SIG-M5 treated with dmso at 0.1 percent for 504 hours (cell line): Measurements from ENCODE around the gene FHIT.
"Not testable (repeated sequence)": the region's sequence is repeated elsewhere in the genome, so short reads cannot be mapped to it uniquely, and the experiment has no call there.

Source experiments
- DNase-seq: peaks from one replicate; lab custom pipeline; 2025; ENCODE audit not compliant: unreplicated experiment; lab: John Stamatoyannopoulos, UW

Gene FHIT

DNA sequence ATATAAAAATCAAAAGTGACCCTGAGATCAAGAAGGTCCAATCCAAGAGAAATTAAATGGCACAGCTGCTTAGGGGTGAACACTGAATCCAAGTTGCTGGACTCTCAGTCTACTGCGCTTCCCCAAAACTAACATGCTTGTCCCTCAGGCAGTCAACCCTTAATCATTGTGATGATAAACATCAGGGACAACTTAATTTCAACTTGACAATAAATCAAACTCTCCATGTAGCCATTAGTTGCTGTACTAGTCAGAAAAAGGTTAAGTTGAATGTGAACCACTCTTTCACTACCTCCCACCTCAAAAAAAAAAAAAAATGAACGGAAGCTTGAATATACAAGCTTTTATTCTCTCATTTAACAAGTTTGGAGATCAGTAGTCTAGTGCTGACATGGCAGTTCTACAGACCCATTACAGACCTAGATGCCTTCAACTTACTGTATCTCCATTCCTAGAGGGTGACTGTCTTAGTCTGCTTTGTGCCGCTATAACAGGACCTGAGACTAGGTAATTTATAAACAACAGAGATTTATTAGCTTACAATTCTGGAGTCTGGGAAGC lies 185.7 kb downstream of the FHIT start:
- no peak for DNase-seq

DNA sequence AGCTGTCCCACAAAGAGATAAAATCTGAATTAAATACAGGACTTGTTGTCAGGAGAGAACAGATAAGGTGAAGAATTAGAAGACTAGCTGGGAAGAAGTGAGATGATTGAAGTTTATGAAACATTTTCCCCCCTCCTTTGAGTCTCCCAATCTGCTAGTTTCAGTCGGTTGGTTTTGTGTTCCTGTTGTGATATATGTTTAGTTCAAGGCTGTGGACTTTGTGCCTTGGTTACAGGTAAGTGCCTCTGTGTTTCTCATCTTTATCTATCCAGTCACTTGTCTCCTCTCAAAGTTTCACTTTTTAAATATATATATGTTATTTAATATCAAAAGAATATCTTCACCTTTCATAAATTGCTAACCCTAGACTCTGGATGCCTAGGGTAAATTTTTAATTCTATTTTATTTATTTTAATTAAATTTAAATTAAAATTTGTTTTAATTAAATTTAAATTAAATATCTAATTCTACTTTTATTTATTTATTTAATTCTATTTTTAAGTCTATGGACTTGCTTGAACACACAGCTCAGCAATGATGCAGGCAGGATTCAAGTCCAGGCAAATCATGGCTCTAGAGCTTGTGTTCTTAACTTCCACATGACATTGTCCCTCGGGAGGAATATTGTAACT lies 190.0 kb downstream of the FHIT start:
- no peak for DNase-seq

DNA sequence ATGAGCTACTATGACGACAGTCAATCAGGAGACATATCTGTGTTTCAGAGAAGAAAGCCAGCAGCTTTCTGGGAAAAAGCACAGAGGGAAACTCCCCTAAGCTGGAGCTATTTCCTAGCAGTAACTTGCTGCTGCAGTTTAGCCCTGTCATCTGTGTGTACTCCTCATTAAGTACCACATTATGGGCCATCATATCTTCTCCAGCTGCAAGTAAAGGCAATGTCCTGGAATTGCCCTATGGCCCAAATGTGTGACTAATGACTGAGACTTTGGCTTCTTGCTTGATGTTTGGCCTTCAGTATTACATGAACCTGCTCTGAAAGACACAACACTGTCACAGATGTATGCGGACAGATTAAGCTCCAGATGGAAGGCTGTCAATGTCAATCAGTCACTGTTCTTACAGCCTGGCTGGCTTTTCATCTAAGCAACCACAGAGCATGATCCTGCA lies 190.8 kb downstream of the FHIT start:
- no peak for DNase-seq

DNA sequence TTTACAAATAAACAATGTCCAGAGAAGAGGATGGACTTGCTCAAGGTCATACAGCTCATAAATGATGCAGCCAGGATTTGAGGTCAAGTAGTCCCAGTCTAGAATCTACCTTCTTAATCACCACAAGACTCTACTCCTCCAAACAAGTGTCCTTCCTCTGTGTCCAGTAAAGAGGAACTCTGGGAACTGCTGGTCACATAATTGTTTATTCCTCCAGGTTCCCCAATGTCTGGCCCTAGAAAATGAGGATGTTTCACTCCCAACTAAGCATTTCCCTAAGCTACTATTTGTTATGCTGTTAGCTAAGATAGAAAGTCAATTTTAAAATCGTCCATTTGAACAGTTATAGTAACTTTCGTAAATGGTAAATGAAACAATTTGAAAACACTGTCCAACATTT lies 192.4 kb downstream of the FHIT start:
- no peak for DNase-seq

DNA sequence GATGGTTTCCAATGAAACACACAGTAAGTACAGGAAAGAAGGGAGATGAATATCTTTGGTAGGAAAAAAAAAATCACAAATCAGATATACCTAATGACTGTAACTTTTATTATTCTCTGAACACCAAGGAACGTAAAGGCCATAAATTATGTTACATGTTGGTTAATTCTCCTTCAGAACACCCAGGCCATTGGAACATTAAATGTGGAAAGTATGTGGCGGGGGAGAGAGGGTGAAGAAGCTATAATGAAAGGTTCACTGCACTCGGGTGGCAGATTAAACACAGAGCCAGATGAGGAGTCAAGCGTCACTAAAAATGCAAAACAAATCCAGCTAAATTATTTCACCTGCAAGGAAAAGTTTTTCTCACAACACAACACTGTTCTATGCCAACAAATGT lies 193.8 kb downstream of the FHIT start:
- no peak for DNase-seq

DNA sequence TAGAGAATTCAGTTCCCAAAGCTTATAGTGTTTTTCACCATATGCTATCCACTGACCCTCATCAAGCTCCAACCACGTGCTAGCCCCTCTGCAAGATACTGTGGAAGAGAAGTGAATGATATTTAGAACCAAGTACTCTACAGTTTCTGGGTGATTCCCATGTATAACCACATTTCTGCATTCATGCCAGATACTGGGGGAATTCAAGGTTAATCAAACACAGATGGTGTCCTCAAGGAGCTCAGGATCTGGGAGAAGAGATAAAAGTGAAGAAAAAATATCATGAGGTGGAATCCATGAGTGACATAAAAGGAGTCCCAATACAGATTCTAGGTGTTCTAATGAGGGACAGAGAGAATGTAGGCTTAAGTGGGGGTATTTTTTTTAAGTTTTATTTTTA lies 195.8 kb downstream of the FHIT start:
- no peak for DNase-seq

DNA sequence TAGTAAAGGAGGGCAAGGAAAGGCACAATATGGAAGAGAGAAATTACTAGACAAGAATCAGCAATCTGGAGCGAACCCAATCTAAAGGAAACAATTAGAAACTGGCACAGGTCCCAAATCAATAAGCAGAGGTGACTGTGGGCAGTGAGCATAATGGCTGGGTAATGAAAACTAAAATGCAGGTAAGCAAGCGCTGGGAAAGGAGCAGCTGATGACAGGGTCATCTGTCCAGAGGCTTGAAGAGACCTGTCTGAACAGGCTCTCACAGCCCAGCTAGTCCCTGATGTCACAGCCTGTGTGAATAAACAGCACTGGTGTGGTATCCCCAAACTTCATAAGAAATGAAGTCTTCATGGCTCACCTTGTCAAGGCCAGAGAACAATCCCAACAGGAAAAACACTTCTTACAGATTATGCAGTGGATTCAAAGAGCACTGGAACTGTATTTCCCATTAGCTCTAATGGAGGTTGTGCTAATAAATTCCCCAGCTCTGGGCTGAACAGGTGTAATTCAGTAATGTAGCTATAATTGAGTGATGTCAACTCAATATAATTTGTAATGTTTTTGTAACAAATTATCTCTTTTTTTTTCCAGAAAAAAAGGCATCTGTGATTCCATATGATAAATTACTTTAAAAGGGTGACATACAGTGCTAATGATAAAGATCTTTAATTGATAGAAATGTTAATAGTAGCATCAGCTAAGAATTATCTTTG lies 197.3 kb downstream of the FHIT start:
- no peak for DNase-seq

DNA sequence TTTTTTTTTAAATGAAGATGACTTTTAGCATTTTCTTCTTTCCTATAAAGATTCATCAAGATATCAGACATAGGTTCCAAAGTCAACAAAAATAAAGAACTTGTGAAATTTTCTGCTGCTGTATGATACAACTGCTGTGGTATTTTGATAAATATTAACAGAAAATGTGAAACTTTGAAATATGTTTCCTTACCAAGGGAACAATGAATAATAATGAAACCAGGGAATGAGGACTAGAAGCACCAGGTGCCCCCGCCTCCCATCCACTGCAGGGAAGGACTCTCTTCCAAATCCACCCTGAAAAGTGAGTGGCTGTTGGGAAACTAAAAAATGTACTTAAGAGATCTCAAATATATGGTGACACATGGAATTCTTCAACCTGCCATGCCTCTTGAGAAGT lies 198.4 kb downstream of the FHIT start:
- no peak for DNase-seq

DNA sequence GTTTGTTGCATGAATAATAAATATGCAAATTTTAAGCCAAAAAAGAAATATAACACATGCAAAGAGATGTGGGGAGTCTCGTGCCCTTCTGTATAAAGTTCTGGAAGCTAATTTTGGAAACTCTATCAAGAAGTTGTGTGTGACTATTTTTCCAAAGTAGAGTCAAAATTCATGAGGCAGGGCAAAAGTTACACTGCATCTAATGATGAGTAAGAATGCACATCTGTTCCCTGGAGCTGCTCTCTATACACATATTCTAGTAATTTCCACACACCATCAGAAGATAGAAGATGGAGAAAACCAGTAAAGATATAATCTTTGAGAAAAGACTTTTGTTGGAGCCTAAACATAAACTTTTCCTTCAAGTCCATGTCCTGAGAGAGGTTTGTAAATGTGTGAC lies 199.6 kb downstream of the FHIT start:
- no peak for DNase-seq

DNA sequence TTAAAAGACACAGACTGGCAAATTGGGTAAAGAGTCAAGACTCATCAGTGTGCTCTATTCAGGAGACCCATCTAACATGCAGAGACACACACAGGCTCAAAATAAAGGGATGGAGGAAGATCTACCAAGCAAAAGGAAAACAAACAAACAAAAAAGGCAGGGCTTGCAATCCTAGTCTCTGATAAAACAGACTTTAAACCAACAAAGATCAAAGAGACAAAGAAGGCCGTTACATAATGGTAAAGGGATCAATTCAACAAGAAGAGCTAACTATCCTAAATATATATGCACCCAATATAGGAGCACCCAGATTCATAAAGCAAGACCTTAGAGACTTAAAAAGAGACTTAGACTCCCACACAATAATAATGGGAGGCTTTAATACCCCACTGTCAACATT lies 206.1 kb downstream of the FHIT start:
- DNase-seq = not testable (repeated sequence)

DNA sequence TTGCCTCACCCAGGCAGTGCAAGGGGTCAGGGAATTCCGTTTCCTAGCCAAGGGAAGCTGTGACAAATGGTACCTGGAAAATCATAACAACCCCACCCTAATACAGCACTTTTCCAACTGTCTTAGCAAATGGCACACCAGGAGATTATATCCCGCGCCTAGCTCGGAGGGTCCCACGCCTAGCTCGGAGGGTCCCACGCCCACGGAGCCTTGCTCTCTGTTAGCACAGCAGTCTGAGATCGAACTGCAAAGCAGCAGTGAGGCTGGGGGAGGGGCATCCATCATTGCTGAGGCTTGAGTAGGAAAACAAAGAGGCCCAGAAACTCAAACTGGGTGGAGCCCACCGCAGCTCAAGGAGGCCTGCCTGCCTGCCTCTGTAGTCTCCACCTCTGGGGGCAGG lies 208.1 kb downstream of the FHIT start:
- DNase-seq = no peak

DNA sequence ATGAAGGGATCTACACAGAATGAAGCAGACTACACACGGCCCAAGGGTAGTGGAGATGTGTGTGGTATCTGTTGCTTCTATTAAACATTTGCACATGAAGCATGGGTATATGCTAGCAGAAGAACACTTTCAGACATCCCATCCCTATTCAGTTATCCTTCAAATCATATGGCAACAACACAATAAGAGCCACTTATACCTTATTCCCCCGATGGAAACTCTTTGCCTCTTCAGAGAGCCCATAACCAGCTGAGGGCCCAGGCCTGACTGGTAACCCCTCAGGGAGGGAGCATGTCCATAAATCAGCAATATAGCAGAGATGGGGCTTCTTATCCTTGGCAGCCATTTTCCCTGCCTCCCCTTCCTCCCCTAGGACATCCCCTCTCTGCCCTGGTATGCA lies 210.6 kb downstream of the FHIT start:
- no peak for DNase-seq

DNA sequence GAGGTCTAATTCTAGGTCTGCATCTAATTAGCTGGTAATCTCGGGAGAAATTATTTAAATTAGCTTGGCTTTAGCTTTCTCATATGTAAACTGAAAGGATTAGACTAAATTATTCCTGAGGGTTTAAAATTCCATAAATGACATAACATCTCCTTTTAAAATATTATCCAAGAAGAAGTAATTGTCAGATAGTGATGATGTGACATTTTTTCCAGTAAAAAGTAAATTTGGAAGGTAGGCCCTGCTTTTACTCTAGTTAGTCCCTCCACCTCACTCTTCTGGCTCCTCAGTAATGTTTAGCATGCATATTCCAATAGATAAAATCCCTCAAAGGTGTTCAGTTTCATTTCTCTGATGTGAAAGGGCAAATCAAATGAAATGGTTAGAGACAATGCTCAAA lies 215.7 kb downstream of the FHIT start:
- no peak for DNase-seq

DNA sequence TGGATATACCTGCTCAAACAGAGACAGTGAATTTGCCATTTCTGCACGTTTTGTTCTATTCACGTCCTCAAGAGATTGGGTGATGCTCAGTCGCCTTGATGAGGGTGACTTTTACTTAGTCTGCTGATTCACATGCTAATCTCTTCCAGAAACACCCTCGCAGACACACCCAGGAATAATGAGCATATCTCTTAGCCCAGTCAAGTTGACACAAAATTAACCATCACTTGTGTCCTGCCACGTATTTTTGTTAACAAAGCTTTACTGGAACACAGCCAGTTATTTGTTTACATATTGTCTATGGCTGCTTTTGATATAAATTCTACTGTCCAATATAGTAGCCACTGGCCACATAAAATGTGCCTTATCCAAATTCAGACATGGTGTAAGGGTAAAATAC lies 218.3 kb downstream of the FHIT start:
- no peak for DNase-seq

DNA sequence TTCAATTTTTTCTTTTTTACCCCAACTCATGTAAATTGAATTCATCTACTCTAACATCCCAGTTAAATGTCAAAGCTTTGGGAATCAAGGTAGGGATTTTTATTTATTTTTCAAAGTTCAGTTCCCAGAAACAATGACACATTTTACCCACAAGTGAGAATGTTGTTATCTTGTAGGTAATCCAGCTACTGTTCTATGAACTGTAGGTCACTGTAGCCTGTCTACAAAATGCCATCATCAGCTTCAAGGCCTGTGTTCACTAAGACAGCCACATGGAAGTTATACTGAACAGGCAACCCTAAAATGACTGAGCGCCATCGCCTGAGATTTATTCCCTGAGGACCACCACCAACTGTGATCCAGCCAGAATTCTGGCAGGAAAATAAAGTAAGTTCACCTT lies 219.7 kb downstream of the FHIT start:
- DNase-seq = no peak

DNA sequence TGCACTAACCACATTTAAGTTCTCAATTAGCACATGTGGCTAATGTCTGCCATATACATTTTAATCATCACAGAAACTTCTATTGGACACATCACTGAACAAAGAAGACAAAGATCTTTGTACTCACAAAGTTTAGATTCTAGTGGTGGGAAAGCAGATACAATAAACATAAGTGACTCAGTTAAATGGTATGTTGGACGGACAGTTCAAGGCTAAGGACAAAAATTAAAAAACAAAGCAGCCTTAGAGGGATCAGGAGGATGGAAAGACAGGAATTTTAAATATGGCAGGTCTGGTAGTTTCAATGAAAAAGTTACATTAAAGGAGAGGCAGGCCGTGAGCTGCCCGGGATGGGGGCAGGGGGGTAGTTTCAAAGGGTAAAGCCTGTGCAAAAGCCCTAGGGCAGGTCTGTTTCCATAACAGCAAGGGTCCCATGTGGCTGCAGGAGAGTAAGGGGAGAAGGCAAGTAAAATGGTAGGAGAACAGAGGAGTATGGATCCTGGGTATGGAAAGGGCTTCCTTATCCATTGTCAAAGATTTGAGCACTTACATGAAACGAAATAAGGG lies 220.7 kb downstream of the FHIT start:
- DNase-seq = no peak

DNA sequence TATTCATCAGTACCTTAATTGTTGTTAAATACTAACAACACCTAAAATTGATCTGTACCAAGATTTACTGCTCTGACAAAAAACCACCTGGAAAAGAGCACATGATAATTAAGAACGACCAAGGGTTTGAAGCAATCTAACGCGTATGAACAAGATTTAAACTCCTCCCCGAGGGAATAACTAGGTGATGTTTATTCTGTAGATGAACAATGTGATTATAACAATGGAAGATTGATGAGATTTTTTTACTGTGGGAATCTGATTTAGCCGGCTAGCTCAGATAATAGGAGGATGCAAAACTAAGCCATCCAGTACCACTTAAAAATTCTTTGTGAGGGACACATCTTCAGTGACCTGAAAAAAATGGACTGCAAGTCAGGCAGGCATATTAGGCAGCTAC lies 222.1 kb downstream of the FHIT start:
- no peak for DNase-seq

DNA sequence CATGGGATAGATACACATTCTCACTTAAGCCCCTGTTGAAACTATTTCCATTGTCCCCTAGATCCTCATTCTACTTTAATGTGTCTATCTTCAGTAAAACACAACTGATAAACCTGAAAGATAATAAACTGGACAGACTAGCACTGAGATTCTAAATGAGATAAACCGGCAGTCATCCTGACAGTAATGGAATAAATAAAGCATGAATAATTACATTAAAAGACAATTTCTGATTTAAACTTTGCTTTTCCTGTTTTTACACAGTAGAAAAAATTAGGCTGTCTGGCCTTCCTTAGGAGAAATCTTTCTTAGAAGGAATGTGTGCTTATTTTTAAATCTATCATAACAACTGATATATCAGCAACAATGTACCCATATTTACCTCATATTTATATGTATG lies 232.4 kb downstream of the FHIT start:
- no peak for DNase-seq

DNA sequence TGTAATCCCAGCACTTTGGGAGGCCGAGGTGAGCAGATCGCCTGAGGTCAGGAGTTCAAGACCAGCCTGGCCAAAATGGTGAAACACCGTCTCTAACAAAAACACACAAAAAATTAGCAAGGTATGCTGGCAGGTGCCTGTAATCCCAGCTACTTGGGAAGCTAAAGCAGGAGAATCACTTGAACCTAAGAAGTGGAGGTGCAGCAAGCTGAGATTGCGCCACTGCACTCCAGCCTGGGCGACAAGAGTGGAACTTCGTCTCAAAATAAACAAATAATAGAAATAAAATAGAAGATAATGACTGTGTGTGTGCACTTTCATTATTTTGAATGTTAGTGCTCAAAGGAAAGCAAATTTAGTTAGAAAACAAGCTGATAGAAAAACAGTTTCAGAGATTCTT lies 234.2 kb downstream of the FHIT start:
- not testable (repeated sequence) for DNase-seq

DNA sequence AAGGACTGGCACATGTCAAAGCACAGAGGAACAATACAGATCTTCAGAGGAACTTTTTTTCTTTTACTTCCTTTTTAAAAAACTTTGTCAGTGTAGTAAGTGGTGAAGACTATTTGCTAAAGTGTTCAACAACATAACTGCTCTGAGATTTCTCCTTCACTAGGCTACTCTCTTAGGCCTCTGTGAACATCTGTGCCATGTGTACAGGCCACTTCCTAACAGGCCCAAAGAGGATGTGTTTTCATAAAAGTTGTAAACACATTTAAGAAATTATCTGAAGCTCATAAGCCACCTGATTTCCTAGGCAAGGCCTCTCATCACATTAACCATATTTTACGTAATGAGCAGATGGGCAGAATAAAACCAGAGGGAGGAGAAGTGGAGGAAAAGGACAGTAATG lies 235.4 kb downstream of the FHIT start:
- DNase-seq = no peak

DNA sequence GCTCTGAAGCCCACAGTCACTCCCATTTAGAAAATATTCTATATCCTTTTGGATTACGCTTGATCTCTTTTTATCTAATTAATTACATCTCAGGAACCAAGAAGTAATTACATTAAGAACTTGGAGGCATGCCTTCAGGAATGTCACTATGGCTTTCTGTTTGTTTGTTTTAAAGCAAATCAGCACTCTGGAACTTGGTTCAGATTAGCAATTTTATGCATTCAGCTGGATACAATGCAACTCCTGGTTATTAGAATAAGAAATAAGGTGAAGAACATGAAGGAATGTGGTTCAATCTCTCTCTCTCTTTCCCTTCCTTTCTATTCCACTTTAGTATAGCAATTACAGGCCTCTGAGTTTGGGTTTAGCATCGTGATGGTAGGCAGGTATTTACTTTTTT lies 235.8 kb downstream of the FHIT start:
- DNase-seq = no peak

DNA sequence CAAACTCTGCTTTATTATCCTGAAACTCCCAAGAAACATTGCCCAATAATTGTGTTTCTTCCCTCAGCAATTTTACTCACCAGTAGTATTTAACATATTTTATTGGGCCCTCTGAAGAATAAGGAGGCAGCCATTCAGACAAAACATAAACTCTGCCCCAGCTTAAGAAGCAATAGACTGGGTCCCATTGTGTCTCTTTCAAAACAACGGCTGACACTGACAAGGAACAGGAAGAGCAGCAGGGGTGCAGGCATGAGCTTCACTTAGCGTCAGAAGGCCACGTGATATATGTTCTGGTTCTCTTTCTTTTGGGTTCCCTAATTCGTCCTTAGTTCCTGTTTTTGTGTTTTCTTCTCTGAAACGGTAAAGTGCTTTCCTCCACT lies 242.3 kb downstream of the FHIT start:
- peak; percentile 68 for DNase-seq
